H9 (cell line): ENCODE data around the gene S100A2. TPM values are rescaled to one million over a fixed set of nuclear protein-coding genes. Genes with fewer than 3 reads are reported as not detected.

Experiments used
- DNase-seq: peaks from one replicate; pipeline ENCODE4 v3.0.0-alpha.2; 2017
- H2AFZ ChIP-seq: one replicate; pipeline ENCODE4 v1.6.1; 2013; ENCODE audit warnings: mild to moderate bottlenecking, low read length, control low read depth, moderate library complexity
- H2AK5ac ChIP-seq: 2 replicates; pipeline ENCODE4 v1.6.1; 2013; ENCODE audit warnings: low read length, control low read depth, mixed read lengths; ENCODE audit not compliant: insufficient read length
- H2BK120ac ChIP-seq: one replicate; pipeline ENCODE4 v1.6.1; 2013; ENCODE audit warnings: low read depth, mild to moderate bottlenecking, low read length, control low read depth, inconsistent platforms; ENCODE audit not compliant: poor library complexity, severe bottlenecking
- H2BK12ac ChIP-seq: 2 replicates; pipeline ENCODE4 v1.6.1; 2013; ENCODE audit warnings: low read length, control low read depth, mixed read lengths, low read depth; ENCODE audit not compliant: insufficient read length
- H2BK15ac ChIP-seq: 2 replicates; pipeline ENCODE4 v1.6.1; 2013; ENCODE audit warnings: low read depth, low read length, control low read depth
- H2BK20ac ChIP-seq: one replicate; pipeline ENCODE4 v1.6.1; 2013; ENCODE audit warnings: low read depth, mild to moderate bottlenecking, low read length, control low read depth, inconsistent platforms; ENCODE audit not compliant: poor library complexity, severe bottlenecking
- H2BK5ac ChIP-seq: 2 replicates; pipeline ENCODE4 v1.6.1; 2013; ENCODE audit warnings: low read length, control low read depth, mixed read lengths; ENCODE audit not compliant: insufficient read length
- H3K14ac ChIP-seq: 2 replicates; pipeline ENCODE4 v1.6.1; 2013; ENCODE audit warnings: low read length, control low read depth; ENCODE audit not compliant: insufficient read depth
- H3K18ac ChIP-seq: 2 replicates; pipeline ENCODE4 v1.6.1; 2013; ENCODE audit warnings: low read depth, mild to moderate bottlenecking, mixed read lengths, low read length, control low read depth; ENCODE audit not compliant: insufficient read length
- H3K23ac ChIP-seq: 2 replicates; pipeline ENCODE4 v1.6.1; 2013; ENCODE audit warnings: low read length, control low read depth, mixed read lengths, low read depth; ENCODE audit not compliant: insufficient read length
- H3K23me2 ChIP-seq: 2 replicates; pipeline ENCODE4 v1.6.1; 2013; ENCODE audit warnings: low read depth, mild to moderate bottlenecking, mixed read lengths, low read length, control low read depth; ENCODE audit not compliant: insufficient read length, poor library complexity, severe bottlenecking
- H3K27ac ChIP-seq: 2 replicates; pipeline ENCODE4 v1.5.1; 2013; ENCODE audit warnings: low read length, control low read depth, mixed read lengths, low read depth; ENCODE audit not compliant: insufficient read length
- H3K27me3 ChIP-seq: 2 replicates; pipeline ENCODE4 v1.6.1; 2013; ENCODE audit warnings: low read length, control low read depth, inconsistent platforms; ENCODE audit not compliant: insufficient read depth
- H3K4ac ChIP-seq: 2 replicates; pipeline ENCODE4 v1.6.1; 2013; ENCODE audit warnings: low read depth, mild to moderate bottlenecking, control low read depth, inconsistent platforms, low read length, moderate library complexity
- H3K4me1 ChIP-seq: 2 replicates; pipeline ENCODE4 v1.6.1; 2013; ENCODE audit warnings: low read length, control low read depth, inconsistent platforms; ENCODE audit not compliant: insufficient read depth
- H3K4me2 ChIP-seq: 2 replicates; pipeline ENCODE4 v1.6.1; 2013; ENCODE audit warnings: low read length, control low read depth, mixed read lengths; ENCODE audit not compliant: insufficient read length, insufficient read depth
- H3K56ac ChIP-seq: 2 replicates; pipeline ENCODE4 v1.6.1; 2013; ENCODE audit warnings: low read depth, mild to moderate bottlenecking, mixed read lengths, low read length, control low read depth; ENCODE audit not compliant: insufficient read length
- H3K79me1 ChIP-seq: 2 replicates; pipeline ENCODE4 v1.6.1; 2013; ENCODE audit warnings: low read depth, mild to moderate bottlenecking, moderate library complexity, low read length, control low read depth, inconsistent platforms; ENCODE audit not compliant: insufficient read depth, poor library complexity, severe bottlenecking
- H3K79me2 ChIP-seq: 2 replicates; pipeline ENCODE4 v1.6.1; 2013; ENCODE audit warnings: low read length, control low read depth, inconsistent platforms; ENCODE audit not compliant: insufficient read depth
- H3K9ac ChIP-seq: 2 replicates; pipeline ENCODE4 v1.6.1; 2013; ENCODE audit warnings: low read length, control low read depth, mixed read lengths; ENCODE audit not compliant: insufficient read length; ENCODE audit errors: extremely low read depth
- H3K9me3 ChIP-seq: one replicate; pipeline ENCODE4 v1.6.1; 2013; ENCODE audit warnings: low read depth, low read length, inconsistent platforms; ENCODE audit not compliant: control insufficient read depth
- H3T11ph ChIP-seq: one replicate; pipeline ENCODE4 v1.6.1; 2013; ENCODE audit warnings: mild to moderate bottlenecking, low read length, control low read depth, inconsistent platforms
- H4K20me1 ChIP-seq: one replicate; pipeline ENCODE4 v1.6.1; 2013; ENCODE audit not compliant: control insufficient read depth, insufficient read length, insufficient read depth
- H4K5ac ChIP-seq: 2 replicates; pipeline ENCODE4 v1.6.1; 2013; ENCODE audit warnings: low read depth, mild to moderate bottlenecking, mixed read lengths, low read length, control low read depth; ENCODE audit not compliant: insufficient read length
- H4K8ac ChIP-seq: replicated peaks from 2 replicates; pipeline ENCODE4 v1.6.1; 2013; ENCODE audit warnings: low read length, control low read depth, mixed read lengths, low read depth; ENCODE audit not compliant: insufficient read length
- H4K91ac ChIP-seq: 2 replicates; pipeline ENCODE4 v1.6.1; 2013; ENCODE audit warnings: low read depth, mild to moderate bottlenecking, moderate library complexity, mixed read lengths, low read length, control low read depth; ENCODE audit not compliant: insufficient read length
- H3K27ac Mint-ChIP-seq, 3 experiments: 2 replicates in 2 of 3; 3 replicates in 1 of 3; pipeline ENCODE4 v1.8.0; 2020 to 2021; ENCODE audit warnings: mixed read lengths in 3 of 3, mild to moderate bottlenecking in 1 of 3, moderate library complexity in 1 of 3
- H3K27me3 Mint-ChIP-seq: 2 replicates; pipeline ENCODE4 v1.8.0; 2021; ENCODE audit warnings: low read depth, mild to moderate bottlenecking, moderate library complexity, mixed read lengths
- H3K36me3 Mint-ChIP-seq, 3 experiments: 2 replicates in 2 of 3; 3 replicates in 1 of 3; pipeline ENCODE4 v1.8.0; 2020 to 2021; ENCODE audit warnings: low read depth in 3 of 3, mixed read lengths in 3 of 3; ENCODE audit not compliant: insufficient read depth in 1 of 3
- H3K4me1 Mint-ChIP-seq, 2 experiments: 2 replicates each; pipeline ENCODE4 v1.8.0; 2020; ENCODE audit warnings: mixed read lengths in 2 of 2
- H3K4me3 Mint-ChIP-seq, 2 experiments: 2 replicates in 1 of 2; 3 replicates in 1 of 2; pipeline ENCODE4 v1.8.0; 2020 to 2021; ENCODE audit warnings: mild to moderate bottlenecking in 2 of 2, mixed read lengths in 2 of 2, moderate library complexity in 1 of 2
- H3K9me3 Mint-ChIP-seq, 2 experiments: 2 replicates in 1 of 2; 3 replicates in 1 of 2; pipeline ENCODE4 v1.8.0; 2020; ENCODE audit warnings: mild to moderate bottlenecking in 2 of 2, mixed read lengths in 2 of 2, moderate library complexity in 1 of 2
- CTCF ChIP-seq: fragments of 200-600 bp; sonication (generic); conservative IDR thresholded peaks from 3 replicates; pipeline ENCODE4 v1.8.0; 2021; ENCODE audit warnings: antibody characterized with exemption, mild to moderate bottlenecking
- WGBS: extraction: QIAGEN DNeasy Blood & Tissue Kit; methylation state at CpG from one replicate; pipeline ENCODE4 v1.1.7; 2013; ENCODE audit warnings: missing lambda C conversion rate, low lambda C conversion rate, mixed read lengths; ENCODE audit not compliant: insufficient read length; ENCODE audit errors: extremely low coverage; 5-methylcytosine and 5-hydroxymethylcytosine counted together
- total RNA-seq: library from RNA; stranded (reverse); gene quantifications from 2 replicates; pipeline ENCODE4 v1.2.1, GENCODE V29; 2021

The S100A2 gene
- total RNA-seq, 1 experiment from 2014 or later, result 0.57 TPM

DNA sequence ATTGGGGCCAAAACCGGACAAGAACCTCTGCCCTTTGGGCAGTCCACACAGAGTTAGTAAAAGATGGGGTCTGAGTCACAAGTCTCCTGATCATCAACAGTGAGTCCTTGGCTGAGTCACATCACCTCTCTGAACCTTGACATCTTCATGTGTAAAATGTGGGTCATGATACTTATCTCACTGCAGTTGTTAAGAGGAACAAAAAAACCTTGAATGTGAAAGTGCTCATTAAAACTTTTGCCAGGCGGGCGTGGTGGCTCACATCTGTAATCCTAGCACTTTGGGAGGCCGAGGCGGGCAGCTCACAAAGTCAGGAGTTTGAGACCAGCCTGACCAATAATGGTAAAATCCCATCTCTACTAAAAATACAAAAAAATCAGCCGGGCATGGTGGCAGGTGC lies 31.6 kb upstream of the S100A2 start:
- Histone ChIP-seq H3T11ph (no peak overlapping the region), H3K9ac (no peak overlapping the region)
- H3K4me3 Mint-ChIP-seq, result no peak overlapping the region

More for the DNA sequence above, 31.6 kb upstream of the S100A2 start:
- H3K4me1 Mint-ChIP-seq, result peaks cover 19% of the 10 kb centered on the region in 2 experiments
- H3K27me3 Mint-ChIP-seq, result no peaks in the 10 kb centered on the region; the same call in none of the 2 replicates
- H2BK15ac ChIP-seq, result no peak overlapping the region
- H3K14ac ChIP-seq, result no peak overlapping the region
- H4K8ac ChIP-seq, result no peak overlapping the region
- H3K9me3 Mint-ChIP-seq, result no peaks in the 10 kb centered on the region
- H3K27ac Mint-ChIP-seq, result no peak overlapping the region
- H2AFZ ChIP-seq, result no peak overlapping the region
- no peak for DNase-seq
- no peaks in the 10 kb centered on the region for H3K36me3 Mint-ChIP-seq
- H3K23ac ChIP-seq, result no peak overlapping the region
- no peaks in the 10 kb centered on the region for H3K9me3 ChIP-seq
- TF ChIP-seq CTCF, result no peak
- H2BK20ac ChIP-seq, result no peak overlapping the region
- no peak overlapping the region for H3K4ac ChIP-seq
- H3K4me1 ChIP-seq, result peaks cover 7% of the 10 kb centered on the region; the same call in 1 of the 2 replicates
- H4K5ac ChIP-seq, result no peak overlapping the region
- H3K79me1 ChIP-seq, result no peaks in the 10 kb centered on the region
- no peak overlapping the region for H4K91ac ChIP-seq
- no peak overlapping the region for H3K27ac ChIP-seq
- H2BK120ac ChIP-seq, result no peak overlapping the region
- no peaks in the 10 kb centered on the region for H3K79me2 ChIP-seq
- no peak overlapping the region for H3K4me2 ChIP-seq
- no peak overlapping the region for H3K18ac ChIP-seq
- H3K27me3 ChIP-seq, result no peaks in the 10 kb centered on the region
- WGBS, result no CpG with 5 or more reads among the region's 6 CpGs
- H2BK5ac ChIP-seq, result no peak overlapping the region
- no peaks in the 10 kb centered on the region for H4K20me1 ChIP-seq
- no peak overlapping the region for H3K56ac ChIP-seq
- no peak overlapping the region for H2AK5ac ChIP-seq
- no peaks in the 10 kb centered on the region for H3K23me2 ChIP-seq
- no peak overlapping the region for H2BK12ac ChIP-seq
